Neuron (in vitro differentiated cells): Measurements from ENCODE around the gene SH3TC1.

Source experiments
- H2AFZ ChIP-seq: one replicate; pipeline ENCODE4 v1.6.1; 2013; ENCODE audit warnings: low read depth, mild to moderate bottlenecking, inconsistent platforms, low read length, moderate library complexity
- H3K27me3 ChIP-seq: one replicate; pipeline ENCODE4 v1.6.1; 2013; ENCODE audit warnings: low read length; ENCODE audit not compliant: insufficient read depth
- H3K36me3 ChIP-seq: one replicate; pipeline ENCODE4 v1.6.1; 2013; ENCODE audit warnings: low read length; ENCODE audit not compliant: insufficient read depth
- H3K4me1 ChIP-seq: one replicate; pipeline ENCODE4 v1.6.1; 2013; ENCODE audit warnings: low read length; ENCODE audit not compliant: insufficient read depth
- H3K4me3 ChIP-seq: 2 replicates; pipeline ENCODE4 v1.5.1; 2013; ENCODE audit warnings: mild to moderate bottlenecking, low read length, moderate library complexity
- H3K9me3 ChIP-seq: one replicate; pipeline ENCODE4 v1.6.1; 2013; ENCODE audit warnings: low read length

SH3TC1 gene

DNA sequence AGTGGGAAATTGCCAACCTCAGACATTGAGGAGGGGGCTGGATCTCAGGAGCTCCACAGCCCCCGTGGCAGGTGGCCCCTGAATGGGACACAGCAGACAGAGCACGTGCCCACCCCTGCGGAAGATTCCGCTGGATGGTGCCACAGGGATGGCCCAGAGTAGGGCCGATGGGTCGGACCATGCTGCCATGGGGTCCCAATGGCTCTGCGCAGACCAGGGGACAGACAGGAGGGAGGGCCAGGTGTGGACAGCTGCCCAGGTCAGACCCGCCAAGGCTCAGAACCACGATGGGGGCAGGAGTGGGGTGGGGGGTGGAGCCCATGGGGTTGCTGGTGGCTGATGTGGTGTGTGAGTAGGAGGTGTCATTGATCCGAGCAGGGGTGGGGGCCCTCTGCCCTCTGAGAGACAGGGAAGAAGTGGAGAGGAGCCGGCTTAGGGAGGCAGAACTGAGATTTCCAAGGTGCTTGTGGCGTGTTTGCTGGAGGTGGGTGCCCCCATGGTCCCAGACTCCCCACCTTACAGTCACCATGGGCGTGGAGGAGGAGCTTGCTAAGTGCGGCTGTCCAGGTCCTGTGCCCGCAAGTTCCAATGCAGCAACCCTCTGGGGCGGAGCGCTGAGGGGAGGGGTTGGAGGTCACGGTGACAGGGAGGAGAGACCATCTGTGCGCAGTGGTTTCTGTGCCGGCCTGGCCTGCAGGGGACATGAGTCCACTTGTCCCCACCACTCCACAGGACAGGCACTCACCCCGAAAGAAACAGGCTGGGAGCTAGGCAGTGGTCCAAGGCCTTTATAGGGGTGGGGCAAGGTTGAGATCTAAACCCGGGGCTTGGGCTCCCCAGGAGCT is 12.9 kb downstream of the SH3TC1 start:
- H3K4me1 ChIP-seq: no peaks in the 10 kb centered on the region
- no peak overlapping the region for H2AFZ ChIP-seq
- no peaks in the 10 kb centered on the region for H3K9me3 ChIP-seq
- no peak overlapping the region for H3K4me3 ChIP-seq
- no peaks in the 10 kb centered on the region for H3K27me3 ChIP-seq
- H3K36me3 ChIP-seq: no peaks in the 10 kb centered on the region

GRCh38 chr4:8212622-8213021 is 13.5 kb downstream of the SH3TC1 start:
- no peaks in the 10 kb centered on the region for H3K27me3 ChIP-seq
- no peaks in the 10 kb centered on the region for H3K36me3 ChIP-seq
- no peaks in the 10 kb centered on the region for H3K9me3 ChIP-seq
- H3K4me1 ChIP-seq: no peaks in the 10 kb centered on the region
- no peak overlapping the region for H2AFZ ChIP-seq
- H3K4me3 ChIP-seq: no peak overlapping the region

GRCh38 chr4:8213121-8213520 is 14.0 kb downstream of the SH3TC1 start:
- Histone ChIP-seq H3K4me3 (no peak overlapping the region), H3K36me3 (no peaks in the 10 kb centered on the region), H3K4me1 (no peaks in the 10 kb centered on the region), H2AFZ (no peak overlapping the region), H3K9me3 (no peaks in the 10 kb centered on the region), H3K27me3 (no peaks in the 10 kb centered on the region)

DNA sequence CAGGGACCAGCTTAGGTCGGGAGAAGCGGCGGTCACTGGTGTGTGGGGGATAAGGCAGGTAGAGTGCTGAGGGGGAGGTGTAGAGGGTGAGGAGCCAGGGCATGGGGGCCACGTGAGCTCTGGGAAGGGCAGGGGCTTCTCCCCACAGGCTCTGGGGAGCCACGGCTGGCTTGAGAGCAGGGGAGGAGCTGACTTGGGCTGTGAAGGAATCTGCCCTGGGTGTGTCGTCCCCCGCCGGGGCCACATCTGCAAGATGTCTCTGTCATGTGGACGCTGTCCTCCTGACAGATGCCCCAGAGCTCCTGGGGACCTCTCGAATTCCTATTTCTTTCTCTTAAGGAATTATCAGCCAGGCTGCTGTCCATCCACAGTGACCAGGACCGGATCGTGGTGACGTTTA is 15.0 kb downstream of the SH3TC1 start:
- Histone ChIP-seq H3K36me3 (no peaks in the 10 kb centered on the region), H3K27me3 (no peaks in the 10 kb centered on the region)

GRCh38 chr4:8215001-8215427 is 15.9 kb downstream of the SH3TC1 start:
- H3K36me3 ChIP-seq: no peaks in the 10 kb centered on the region
- no peak overlapping the region for H3K4me3 ChIP-seq
- H3K4me1 ChIP-seq: no peaks in the 10 kb centered on the region
- H2AFZ ChIP-seq: no peak overlapping the region
- no peaks in the 10 kb centered on the region for H3K27me3 ChIP-seq
- H3K9me3 ChIP-seq: no peaks in the 10 kb centered on the region

More for the DNA sequence above, 15.0 kb downstream of the SH3TC1 start:
- Histone ChIP-seq H3K4me3 (no peak overlapping the region), H2AFZ (no peak overlapping the region), H3K9me3 (no peaks in the 10 kb centered on the region), H3K4me1 (no peaks in the 10 kb centered on the region)

GRCh38 chr4:8215641-8216442 is 16.8 kb downstream of the SH3TC1 start:
- Histone ChIP-seq H3K27me3 (no peaks in the 10 kb centered on the region), H2AFZ (no peak overlapping the region), H3K36me3 (no peaks in the 10 kb centered on the region), H3K9me3 (no peaks in the 10 kb centered on the region), H3K4me1 (no peaks in the 10 kb centered on the region), H3K4me3 (no peak overlapping the region)

DNA sequence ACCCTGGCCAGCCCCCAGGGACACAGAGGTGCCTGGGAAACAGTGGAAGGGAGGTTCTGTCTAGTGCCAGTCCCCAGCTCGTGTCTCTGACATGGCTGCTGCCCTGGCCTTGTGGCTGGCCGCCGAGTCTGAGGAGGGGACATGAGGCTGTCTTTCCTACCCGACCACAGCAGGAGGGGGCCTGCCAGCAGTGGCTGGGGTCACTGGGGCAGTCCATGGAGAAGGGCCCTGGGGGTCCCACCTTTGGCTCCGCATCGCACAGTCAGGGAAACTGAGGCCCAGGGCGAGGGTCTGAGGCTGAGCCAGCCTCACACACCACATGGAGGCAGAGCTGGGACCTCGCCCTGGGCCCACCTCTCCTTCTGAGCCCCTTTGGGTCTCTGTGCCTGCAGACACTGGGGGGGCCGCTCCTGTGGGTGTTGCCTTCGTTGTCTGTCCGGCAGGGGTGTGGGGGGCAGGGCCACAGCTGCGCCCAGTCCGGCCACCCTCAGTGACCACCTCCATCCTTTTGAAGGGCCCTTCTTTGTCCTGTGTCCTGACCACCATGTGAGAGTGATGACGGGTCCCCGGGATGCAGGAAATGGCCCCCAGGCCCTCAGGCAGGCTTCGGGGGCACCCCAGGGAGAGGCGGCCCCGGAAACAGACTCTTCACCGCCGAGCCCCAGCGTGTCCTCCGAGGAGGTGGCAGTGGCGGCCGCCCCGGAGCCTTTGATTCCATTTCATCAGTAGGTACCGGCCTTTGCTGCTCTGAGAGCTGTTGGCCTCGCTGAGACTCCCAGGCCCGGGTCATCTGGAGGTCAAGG is 17.6 kb downstream of the SH3TC1 start:
- Histone ChIP-seq H3K36me3 (no peaks in the 10 kb centered on the region), H3K9me3 (no peaks in the 10 kb centered on the region), H2AFZ (no peak overlapping the region), H3K4me1 (no peaks in the 10 kb centered on the region), H3K27me3 (no peaks in the 10 kb centered on the region), H3K4me3 (no peak overlapping the region)

DNA sequence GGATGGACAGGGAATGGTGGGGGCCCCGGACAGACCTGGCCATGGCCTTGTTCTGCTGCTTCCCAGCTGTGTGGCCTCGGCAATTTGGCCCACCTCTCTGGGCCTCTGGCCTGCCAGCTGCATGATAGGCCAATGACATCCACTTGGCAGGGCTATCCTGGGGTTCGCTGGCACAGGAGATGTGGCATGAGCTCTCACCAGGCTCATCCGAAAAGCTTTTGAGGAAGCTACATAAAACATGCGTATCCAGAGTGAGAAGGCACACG is 18.1 kb downstream of the SH3TC1 start:
- H3K4me3 ChIP-seq: no peak overlapping the region
- no peak overlapping the region for H2AFZ ChIP-seq
- no peaks in the 10 kb centered on the region for H3K9me3 ChIP-seq
- no peaks in the 10 kb centered on the region for H3K36me3 ChIP-seq
- H3K27me3 ChIP-seq: no peaks in the 10 kb centered on the region
- H3K4me1 ChIP-seq: no peaks in the 10 kb centered on the region

DNA sequence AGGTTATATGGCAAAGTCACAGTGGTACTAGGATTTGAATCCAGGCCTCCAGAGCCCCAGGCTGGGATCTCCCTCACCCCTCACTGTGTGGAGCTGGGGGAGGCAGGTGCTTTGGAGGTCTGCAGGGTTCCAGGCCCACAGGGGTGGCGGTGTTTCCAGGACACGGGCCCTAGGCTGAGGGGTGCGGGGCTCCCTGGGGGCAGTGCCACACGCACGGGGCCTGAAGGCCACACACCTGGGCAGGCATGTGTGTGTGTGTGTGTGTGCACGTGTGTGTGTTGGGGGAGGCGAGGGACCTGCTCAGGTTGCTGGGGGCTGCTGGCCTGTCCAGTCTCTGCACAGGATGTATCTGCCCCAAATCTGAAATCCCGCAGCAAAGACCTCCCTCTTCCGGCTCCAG is 18.8 kb downstream of the SH3TC1 start:
- Histone ChIP-seq H3K9me3 (no peaks in the 10 kb centered on the region), H3K36me3 (no peaks in the 10 kb centered on the region), H3K27me3 (no peaks in the 10 kb centered on the region), H2AFZ (no peak overlapping the region), H3K4me3 (no peak overlapping the region), H3K4me1 (no peaks in the 10 kb centered on the region)

GRCh38 chr4:8218371-8219031 is 19.4 kb downstream of the SH3TC1 start:
- Histone ChIP-seq H3K27me3 (no peaks in the 10 kb centered on the region), H3K9me3 (no peaks in the 10 kb centered on the region), H3K4me3 (no peak overlapping the region), H3K36me3 (no peaks in the 10 kb centered on the region), H2AFZ (no peak overlapping the region), H3K4me1 (no peaks in the 10 kb centered on the region)

DNA sequence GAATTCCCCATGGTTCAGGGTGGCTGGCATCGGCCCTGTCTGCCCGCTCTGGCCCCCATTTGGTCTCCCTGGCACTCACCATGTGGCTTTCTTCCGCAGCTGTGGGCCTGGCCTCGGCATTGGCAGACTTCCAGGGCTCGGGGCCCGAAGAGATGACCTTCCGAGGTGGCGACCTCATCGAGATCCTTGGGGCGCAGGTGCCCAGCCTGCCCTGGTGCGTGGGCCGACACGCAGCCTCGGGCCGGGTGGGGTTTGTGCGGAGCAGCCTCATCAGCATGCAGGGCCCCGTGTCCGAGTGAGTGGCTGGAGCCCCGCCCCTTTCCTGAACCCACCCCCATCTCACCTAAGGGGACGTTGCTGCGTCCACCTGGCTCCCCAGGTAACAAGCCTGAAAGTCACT is 20.1 kb downstream of the SH3TC1 start:
- no peak overlapping the region for H2AFZ ChIP-seq
- H3K4me1 ChIP-seq: no peaks in the 10 kb centered on the region
- H3K9me3 ChIP-seq: no peaks in the 10 kb centered on the region
- H3K36me3 ChIP-seq: no peaks in the 10 kb centered on the region
- H3K27me3 ChIP-seq: no peaks in the 10 kb centered on the region
- no peak overlapping the region for H3K4me3 ChIP-seq

DNA sequence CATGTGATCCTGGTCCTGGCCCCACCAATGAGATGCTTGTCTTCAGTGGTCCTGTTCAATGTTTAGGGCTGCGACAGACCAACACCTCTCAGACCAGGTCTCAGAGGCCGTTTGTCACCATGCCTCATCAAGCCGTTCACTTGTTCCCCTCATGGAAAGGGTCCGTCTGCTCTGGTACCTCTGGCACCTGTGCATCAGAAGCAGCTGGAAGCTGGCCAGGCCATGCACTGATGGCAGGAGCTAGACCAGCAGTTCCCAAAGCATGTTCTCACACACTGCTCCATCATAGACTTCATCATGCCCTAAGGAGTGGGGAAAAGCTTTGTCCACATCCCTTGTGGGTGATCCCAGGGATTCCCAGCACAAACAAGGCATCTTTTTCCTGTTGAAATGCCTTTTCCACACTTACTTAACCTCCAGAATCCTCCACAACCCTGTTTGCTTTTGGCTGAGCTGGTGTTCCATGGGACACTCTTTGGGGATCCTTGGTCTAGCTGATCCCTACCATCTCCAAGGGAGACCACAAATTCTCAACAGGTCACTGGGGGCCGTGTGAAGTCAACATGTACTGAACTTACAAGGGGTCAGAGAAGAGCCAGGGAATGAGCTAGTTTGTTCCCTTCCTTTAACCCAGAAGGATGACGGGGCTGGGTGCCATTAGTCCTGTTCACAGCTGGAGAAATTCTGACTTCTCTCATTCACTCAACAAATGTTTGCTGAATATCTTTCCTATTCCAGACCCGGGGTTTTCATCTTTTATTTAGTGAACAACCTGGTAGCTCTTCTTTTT is 21.8 kb downstream of the SH3TC1 start:
- Histone ChIP-seq H3K36me3 (no peaks in the 10 kb centered on the region), H3K27me3 (no peaks in the 10 kb centered on the region), H3K4me1 (no peaks in the 10 kb centered on the region), H2AFZ (no peak overlapping the region), H3K9me3 (no peaks in the 10 kb centered on the region), H3K4me3 (no peak overlapping the region)
